Measurements from ENCODE around the gene GPANK1. TPM values are rescaled to one million over a fixed set of nuclear protein-coding genes. Genes with fewer than 3 reads are reported as not detected.

The GPANK1 gene
- total RNA-seq, 1 donor from 2014 or later, result 12.9 TPM

DNA sequence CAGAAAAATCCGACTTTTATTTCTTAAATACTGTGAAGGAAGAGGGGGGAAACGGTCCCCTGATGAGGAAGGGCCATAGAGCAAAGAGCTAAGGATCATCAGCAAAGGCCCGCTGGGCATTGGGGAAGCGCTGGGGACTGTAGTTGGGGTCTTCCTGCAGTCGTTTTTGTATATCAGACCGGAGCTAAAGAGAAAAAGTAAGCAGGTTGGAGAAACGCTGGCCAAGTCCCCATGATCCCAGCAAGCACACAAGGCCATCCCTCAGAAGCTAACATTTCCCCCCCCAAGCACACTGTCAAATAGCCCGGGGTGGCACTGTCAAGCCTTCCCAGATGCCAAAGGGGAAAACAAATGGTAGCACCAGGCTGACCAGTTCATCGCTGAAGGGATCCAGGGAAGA is 25.8 kb downstream of the GPANK1 start:
- DNase-seq, result no peak

DNA sequence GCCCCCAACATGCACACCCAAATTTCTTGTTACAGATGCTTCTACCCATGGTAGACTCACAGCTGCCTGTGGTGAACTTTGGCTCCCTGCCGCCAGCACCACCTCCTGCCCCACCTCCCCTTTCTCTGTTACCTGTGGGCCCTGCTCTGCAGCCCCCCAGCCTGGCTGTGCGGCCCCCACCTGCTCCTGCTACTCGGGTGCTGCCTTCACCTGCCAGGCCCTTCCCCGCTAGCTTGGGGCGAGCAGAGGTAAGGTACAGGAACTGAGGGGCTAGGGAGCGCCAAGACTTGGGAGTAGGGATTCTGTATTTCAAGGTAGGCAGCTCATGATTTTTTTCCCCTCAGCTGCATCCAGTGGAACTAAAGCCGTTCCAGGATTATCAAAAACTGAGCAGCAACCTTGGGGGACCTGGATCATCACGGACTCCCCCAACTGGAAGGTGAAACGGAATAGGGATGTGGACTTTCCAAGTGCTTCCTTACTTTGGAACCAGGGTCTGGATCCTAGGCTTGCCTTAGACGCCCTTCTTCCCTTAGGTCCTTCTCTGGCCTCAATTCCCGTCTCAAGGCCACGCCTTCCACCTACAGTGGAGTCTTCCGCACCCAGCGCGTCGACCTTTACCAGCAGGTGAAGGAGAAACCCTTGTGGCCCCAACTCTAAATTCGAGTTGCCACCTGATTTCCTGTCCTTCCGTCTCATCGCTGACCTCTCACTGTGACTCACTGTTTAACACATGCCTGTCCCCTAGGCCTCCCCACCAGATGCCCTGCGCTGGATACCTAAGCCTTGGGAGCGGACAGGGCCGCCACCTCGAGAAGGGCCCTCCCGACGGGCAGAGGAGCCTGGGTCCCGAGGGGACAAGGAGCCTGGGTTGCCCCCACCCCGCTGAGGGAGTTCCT is 27.9 kb downstream of the GPANK1 start:
- DNase-seq, result no peak

DNA sequence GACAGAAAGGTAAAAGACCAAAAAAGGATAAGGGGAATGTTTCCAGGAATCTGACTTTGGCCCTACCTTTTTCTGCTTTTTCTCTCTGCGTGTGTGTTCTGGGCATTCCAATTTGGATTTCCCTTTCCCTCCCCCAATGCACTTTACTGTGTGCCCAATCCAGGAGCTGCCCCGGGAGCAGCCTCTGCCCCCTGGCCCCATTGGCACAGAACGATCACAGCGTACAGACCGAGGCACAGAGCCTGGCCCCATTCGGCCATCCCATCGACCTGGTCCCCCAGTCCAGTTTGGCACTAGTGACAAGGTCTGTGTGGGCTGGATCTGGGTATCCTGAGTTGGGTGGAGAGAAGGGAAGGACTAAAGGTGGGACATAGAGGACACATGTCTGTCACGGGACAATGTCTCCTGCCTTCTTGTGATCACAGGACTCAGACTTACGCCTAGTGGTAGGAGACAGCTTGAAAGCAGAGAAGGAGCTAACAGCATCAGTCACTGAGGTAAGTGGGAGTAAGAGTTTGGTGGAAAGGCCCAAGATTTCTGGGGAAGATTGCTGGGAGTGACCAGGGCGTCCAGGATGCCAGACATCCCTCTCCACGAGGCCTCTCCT is 29.7 kb downstream of the GPANK1 start:
- DNase-seq, result no peak

DNA sequence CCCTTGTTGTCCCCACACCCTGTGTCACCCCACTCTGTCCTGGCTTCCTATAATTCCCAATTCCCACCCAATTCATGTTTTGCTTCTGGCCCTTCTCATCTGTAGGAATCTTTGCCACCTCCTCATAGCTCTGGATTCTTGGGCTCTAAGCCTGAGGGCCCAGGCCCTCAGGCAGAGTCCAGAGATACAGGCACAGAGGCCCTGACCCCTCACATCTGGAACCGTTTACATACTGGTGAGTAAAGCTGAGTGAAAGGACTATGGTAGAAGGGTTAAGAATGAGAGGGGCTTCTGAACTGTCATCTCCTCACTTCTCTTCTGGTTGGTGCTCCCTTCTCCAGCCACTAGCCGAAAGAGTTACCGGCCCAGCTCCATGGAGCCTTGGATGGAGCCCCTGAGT is 30.7 kb downstream of the GPANK1 start:
- no peak for DNase-seq

DNA sequence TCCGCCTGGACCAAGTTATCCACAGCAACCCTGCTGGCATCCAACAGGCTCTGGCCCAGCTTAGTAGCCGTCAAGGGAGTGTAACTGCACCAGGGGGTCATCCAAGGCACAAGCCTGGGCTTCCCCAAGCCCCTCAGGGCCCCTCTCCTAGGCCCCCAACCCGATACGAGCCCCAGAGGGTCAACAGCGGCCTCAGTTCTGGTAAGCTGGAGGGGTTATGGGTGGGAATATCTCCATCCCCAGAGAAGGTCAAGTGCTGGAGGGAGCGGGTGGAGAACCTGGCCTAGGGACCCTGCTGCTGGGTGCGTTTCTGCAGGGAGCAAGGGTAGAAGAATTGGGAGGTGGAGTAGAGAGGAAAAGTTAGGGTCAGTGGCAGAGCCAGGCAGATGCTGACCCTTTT is 31.4 kb downstream of the GPANK1 start:
- DNase-seq, result no peak

DNA sequence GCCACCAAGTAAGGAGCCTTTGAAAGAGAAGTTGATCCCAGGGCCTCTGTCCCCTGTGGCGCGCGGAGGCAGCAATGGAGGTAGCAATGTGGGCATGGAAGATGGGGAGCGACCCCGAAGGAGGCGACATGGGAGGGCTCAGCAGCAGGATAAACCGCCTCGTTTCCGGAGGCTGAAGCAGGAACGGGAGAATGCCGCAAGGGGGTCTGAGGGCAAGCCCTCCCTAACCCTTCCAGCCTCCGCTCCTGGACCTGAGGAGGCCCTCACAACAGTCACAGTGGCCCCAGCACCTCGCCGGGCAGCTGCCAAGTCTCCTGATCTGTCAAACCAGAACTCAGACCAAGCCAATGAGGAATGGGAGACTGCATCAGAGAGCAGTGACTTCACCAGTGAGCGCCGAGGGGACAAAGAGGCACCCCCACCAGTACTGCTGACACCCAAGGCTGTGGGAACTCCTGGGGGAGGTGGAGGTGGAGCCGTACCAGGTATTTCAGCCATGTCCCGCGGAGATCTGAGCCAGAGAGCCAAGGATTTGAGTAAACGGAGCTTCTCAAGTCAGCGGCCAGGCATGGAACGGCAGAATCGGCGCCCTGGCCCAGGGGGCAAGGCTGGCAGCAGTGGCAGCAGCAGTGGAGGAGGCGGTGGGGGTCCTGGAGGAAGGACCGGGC is 32.4 kb downstream of the GPANK1 start:
- DNase-seq, result no peak

DNA sequence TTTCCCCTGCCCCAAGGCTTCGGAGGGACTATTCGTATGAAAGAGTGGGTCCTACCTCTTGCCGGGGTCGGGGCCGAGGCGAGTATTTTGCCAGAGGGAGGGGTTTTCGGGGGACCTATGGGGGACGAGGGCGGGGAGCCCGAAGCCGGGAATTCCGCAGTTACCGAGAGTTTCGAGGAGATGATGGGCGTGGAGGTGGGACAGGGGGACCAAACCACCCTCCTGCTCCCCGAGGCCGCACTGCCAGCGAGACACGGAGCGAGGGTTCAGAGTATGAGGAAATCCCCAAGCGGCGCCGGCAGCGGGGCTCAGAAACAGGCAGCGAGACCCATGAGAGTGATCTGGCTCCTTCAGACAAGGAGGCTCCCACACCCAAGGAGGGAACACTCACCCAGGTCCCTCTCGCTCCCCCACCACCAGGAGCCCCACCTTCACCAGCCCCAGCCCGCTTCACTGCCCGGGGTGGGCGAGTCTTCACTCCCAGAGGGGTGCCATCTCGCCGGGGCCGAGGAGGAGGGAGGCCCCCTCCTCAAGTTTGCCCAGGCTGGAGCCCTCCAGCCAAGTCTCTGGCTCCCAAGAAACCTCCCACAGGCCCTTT is 33.0 kb downstream of the GPANK1 start:
- no peak for DNase-seq

DNA sequence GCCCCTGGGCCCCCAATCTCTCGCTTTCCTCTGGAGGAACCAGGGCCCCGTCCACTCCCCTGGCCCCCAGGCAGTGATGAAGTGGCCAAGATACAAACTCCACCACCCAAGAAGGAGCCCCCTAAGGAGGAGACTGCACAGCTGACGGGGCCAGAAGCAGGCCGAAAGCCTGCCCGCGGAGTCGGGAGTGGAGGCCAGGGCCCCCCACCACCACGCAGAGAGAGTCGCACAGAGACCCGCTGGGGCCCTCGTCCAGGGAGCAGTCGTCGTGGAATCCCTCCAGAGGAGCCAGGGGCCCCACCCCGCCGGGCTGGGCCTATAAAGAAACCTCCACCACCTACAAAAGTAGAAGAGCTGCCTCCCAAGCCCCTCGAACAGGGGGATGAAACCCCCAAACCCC is 33.6 kb downstream of the GPANK1 start:
- no peak for DNase-seq

DNA sequence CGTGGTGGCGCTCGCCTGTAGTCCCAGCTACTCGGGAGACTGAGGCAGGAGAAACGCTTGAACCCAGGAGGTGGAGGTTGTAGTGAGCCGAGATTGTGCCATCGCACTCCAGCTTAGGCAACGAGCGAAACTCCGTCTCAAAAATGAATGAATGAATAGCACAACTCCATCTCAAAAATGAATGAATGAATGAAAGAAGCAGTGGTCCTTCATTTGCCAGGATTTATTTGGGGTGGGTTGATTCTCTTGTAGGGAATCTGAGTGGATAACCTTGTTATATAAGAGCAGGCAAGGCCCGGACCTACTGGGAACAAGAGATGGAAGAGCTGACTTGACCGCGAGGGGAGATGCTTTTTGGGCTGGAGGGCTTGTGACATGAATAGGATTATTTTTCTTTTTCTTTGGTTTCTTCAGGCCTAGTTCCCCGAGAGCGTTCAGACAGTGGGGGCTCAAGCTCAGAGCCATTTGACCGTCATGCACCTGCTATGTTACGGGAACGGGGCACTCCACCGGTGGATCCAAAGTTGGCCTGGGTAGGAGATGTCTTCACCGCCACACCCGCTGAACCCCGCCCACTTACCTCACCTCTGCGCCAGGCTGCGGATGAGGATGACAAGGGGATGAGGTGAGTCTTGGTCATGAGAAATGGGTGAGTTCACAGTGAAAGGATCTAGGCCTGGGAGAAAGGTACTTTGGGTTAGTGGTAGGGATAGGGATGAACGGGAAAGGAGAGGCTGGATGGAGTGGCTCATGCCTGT is 34.4 kb downstream of the GPANK1 start:
- DNase-seq, result no peak

DNA sequence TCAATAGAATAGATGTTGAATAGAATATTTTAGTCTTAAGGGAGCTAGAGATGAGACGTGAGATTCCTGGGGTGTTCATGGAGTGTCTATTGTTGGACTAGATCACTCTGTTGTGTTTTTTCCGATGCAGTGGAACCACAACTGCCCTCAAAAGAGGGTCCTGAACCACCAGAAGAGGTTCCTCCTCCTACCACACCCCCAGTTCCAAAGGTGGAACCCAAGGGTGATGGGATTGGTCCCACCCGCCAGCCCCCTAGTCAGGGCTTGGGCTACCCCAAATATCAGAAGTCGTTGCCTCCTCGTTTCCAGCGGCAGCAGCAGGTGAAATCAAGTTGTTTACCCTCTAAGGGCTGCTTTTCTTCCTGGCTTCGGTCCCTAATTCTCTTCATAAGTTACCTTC is 35.8 kb downstream of the GPANK1 start:
- DNase-seq, result no peak

DNA sequence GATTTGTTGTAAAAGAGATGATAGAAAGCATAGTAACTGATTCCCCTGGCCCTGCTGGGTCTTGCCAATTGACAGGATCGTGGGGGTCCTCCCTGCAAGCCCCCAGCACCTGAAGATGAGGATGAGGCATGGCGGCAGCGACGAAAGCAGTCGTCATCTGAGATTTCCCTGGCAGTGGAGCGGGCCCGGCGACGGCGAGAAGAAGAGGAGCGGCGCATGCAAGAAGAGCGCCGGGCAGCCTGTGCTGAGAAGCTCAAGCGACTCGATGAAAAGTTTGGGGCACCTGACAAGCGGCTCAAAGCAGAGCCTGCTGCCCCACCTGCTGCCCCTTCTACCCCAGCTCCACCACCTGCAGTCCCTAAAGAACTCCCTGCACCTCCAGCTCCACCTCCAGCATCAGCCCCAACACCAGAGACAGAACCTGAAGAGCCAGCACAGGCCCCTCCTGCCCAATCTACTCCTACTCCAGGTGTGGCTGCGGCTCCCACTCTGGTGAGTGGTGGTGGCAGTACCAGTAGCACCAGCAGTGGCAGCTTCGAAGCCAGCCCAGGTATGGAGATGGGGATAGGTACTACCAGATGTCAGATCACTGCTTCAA is 37.0 kb downstream of the GPANK1 start:
- DNase-seq, result no peak

DNA sequence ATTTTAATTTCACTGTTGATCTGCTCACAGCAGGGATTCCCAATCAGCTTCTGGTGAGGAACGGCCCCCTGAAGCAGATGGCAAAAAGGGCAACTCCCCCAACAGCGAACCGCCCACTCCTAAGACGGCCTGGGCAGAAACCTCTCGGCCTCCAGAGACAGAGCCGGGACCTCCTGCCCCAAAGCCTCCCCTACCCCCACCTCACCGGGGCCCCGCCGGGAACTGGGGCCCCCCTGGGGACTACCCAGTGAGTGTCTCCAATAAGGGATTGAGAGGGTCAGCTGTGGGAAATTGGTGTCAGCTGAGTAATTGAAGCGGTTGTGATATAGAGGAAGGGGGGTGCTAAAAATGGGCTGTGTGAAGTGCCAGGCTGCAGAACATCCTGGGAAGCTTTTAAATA is 37.8 kb downstream of the GPANK1 start:
- DNase-seq, result no peak

DNA sequence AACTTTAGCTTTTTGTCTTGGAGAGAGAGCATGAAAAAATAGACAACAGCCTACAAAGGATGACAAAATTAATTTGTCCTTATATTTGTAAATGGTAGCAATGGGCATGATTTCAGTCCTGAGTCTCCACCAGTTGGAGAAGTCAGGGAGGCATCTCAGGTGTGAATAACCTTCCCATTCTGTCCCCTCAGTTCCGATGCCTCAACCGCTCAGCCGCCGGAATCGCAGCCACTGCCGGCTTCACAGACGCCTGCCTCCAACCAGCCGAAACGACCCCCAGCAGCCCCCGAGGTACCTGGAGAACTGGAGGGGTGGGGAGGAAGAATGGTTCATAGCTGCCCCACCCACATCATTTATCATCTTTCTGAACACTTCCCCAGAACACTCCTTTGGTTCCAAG is 40.7 kb downstream of the GPANK1 start:
- no peak for DNase-seq

DNA sequence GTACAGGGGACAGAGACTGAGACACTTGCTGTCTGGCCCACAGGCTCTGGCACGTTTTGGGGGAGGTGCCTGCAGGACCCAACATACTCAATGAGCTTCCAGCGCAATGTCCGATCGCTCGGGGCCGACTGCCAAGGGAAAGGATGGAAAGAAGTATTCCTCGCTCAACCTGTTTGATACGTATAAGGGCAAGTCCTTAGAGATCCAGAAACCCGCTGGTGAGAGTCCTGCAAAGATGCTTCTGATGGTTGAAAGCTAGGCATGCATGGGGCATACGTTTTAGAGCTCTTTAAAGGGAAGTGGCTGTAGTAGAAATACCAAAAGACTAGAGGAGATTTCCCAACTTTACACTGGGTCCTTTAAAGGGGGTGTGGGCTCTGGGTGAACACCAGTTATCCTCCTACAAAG is 42.1 kb downstream of the GPANK1 start:
- no peak for DNase-seq

DNA sequence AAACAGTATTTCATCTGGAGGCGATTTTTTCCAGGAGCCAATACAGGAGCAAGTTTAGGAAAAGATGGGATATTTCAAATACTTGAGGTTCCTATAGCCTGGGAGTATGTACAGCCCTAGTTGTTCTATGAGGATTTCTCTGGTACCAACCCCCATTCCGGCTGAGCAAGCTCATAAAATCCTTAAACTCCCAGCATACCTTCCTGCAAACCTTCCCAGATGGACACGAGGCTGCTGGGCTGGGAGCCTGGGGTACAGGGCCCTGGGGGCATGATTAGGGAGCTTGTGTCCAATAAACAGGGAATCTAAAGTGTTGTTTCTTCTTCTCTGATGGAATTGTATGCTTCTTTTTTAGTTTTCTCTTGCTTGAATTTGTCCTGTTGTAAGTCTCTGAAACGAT is 42.8 kb downstream of the GPANK1 start:
- DNase-seq, result no peak

DNA sequence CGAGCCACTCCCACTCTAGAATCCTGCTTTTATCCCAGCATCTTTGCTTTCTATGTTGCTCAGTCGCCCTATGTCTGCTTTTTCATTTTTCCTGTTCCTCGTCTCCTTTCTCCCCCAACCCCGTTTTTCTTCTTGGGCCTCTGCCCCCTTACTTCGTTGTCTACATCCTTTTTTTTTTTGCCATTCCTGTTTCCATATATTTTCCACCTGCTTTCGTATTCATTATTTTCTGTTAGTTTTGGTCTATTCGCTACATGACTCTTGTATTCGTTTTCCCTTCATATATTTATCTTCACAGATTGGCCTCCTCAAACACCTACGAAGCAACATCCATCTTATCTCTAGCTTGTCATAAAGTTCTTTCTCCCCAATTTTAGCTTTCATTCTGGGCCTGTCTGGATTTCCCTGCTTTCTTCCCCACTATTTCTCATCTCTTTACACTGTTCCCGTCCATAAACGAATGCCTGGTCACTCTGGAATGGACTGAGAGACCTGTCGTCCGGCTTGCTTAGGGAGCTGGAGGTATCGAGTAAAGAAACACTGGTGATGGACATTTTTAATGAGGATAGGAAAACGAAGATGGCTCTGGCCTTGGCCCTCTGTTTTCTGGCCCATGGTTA is 43.4 kb downstream of the GPANK1 start:
- peak; percentile 22 for DNase-seq

DNA sequence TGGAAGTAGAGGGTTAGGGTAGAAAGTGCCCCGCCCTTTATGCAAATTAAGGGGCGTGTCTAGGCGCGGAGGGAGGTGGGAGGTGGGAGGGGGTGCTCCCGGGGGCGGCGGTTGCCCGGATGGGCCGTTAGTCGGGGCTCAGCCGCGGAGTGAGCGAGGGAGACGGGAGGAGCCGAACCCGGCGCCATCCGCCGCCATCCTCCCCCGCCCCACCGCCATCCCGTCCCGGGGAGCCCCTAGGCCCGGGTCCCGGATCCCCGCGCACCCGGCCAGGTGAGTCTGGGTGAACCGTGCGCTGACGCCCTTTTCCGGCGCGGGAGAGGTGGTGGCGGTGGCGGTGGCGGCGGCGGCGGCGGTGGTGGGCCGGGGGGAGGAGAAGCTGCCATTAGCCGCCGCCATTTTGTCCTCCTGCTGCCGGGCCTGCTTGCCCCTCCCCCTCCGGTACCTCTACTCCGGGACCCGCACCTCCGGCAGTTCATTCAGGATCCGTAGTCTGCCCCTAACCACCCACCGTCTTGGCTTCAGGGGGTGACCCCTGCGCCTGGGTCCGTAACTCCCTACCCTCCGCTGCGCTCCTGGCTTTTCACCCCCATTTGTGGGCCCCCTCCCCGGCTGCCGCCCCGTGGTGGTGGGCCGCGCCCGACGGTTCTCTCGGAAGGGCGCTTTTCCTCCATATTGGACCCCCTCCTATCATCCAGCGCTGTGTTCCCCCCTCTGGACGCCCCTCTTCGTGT is 44.0 kb downstream of the GPANK1 start, which contains the start of gene PRRC2A:
PRRC2A (plus strand) TSS at position 130 of the 734 bp plus-strand sequence. CDS start 2,075 bp downstream, outside the sequence.
- peak; percentile 77 for DNase-seq

DNA sequence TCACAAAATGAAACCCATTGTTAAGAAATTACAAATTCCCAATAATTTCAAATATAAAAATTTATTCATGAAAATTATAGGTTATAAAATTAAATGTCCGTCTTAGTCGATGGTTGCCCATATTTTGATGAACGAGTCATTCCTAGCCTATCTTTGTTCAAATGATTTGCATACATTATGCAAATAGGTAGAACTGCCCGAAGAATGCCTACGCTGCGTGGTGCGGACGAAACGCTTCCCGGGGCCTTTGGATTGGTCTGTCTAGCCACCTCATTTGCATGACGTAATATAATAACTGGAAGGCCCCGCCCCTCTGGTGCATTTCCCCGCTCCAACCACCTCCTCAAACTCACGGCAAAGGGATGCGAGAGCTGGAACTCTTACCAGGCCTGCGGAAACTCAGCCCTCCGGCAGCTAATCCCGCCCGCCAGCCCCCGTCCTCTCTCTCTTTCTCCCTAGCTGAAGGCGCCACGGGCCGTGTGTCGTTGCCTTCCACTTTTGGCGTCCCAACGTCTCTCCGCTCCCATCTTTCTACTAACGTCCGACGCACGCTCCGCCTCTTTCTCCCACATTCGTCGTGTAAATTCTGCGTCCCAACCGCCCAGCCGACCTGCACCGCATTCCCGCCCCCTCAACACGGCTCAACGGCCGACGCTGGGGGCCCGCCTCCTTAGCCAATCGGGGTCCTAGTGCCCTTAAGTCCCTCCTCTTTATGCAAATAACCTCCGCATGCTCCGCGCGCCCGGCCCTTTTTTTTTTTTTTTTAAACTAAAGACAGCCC is 44.8 kb downstream of the GPANK1 start:
- DNase-seq, result peak; percentile 99

DNA sequence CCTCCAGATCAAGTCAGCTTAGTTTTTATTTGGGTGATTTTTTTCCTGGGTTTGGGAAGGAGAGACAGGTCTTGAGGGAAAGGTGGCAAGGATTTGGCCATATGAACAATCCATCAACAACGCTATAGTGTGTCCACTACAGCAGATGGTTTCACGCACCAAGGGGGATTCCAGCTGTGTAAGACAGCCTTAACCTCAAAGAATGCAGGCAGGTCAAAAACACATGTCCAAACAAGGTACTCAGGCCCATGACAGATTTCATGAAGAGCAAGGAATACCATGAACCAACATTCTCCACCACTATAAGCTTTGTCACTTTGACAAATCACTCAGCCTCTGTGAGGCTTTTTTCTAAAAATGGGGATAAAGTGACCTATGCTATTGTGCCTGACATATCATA is 47.8 kb downstream of the GPANK1 start:
- no peak for DNase-seq

DNA sequence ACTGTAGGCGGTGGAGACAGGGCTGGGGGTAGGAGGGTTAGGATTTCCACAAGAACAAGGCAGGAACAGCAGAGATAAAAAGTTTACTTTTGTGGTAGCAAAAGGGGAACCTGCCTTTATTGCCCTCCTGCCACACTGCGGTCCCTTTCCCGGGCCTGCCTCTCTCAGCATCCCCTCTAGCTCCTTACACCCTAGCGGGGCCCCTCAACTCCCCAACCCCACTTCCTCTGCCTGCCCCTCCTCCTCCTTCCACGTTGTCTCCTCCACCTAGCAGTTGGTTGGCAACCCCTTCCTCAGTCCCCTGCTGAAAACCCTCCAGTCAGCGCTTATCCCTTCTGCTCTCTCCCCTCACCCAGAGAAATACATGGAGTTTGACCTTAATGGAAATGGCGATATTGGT is 49.0 kb downstream of the GPANK1 start:
- DNase-seq, result no peak
